Measurements from ENCODE around the gene ZNF155.

- no peak for TF ChIP-seq GABPA (IDR thresholded peaks at IDR 0.05 in 1 of 2, conservative IDR thresholded peaks at IDR 0.05 in 1 of 2)
- TF ChIP-seq YY1 (IDR thresholded peaks at IDR 0.05): no peak
- TF ChIP-seq CTCF (IDR thresholded peaks at IDR 0.05; ENCODE audit: low read depth, low read length, missing input control): no peak
- no peak for TF ChIP-seq RAD21 (IDR thresholded peaks at IDR 0.05)
- no peak for TF ChIP-seq ATF3 (IDR thresholded peaks at IDR 0.05)
- no peak for TF ChIP-seq MAX (IDR thresholded peaks at IDR 0.05)
- TF ChIP-seq EGR1 (IDR thresholded peaks at IDR 0.05; ENCODE audit: low read depth in 2 of 2): no peak
- TF ChIP-seq REST (IDR thresholded peaks at IDR 0.05): no peak
- TF ChIP-seq RXRA (IDR thresholded peaks at IDR 0.05): no peak
- no peak for TF ChIP-seq HNF4G (IDR thresholded peaks at IDR 0.05)
- no peak for TF ChIP-seq SP1 (IDR thresholded peaks at IDR 0.05)
- TF ChIP-seq TAF1 (conservative IDR thresholded peaks at IDR 0.05): no peak
Observed at GRCh38 chr19:43984687-43985000, 656 bp downstream of the ZNF155 start.

Measured in liver (tissue), 3 donors.